DMS79 treated with DMSO at 0.1 percent for 48 hours (cell line): ENCODE measurements around the gene CYB5R4.
"Not testable (repeated sequence)": the region's sequence is repeated elsewhere in the genome, so short reads cannot be mapped to it uniquely, and the experiment has no call there.

Source experiments
- DNase-seq: peaks from one replicate; lab custom pipeline; 2025; lab: John Stamatoyannopoulos, UW

The CYB5R4 gene

GRCh38 chr6:83862776-83863471 lies 3.4 kb downstream of the CYB5R4 start:
- DNase-seq: no peak

DNA sequence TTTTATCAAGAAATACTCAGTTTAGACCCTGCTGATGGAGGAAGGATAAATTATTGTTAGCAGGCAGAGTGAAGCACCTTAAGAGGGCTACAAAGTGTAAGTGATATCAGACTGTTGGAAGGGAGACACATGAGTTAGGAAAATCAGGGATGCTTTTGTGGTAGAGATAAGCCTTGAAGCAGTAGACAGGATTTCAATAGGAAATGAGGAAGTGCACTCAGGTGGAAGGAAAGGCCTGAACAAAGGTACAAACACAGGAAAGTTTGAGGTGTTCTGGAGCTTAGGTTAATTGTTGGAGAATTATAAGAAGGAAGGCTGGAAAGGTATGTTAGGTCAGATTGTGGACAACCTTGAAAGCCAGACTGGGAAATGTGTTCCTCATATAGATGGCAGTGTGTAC lies 7.6 kb downstream of the CYB5R4 start:
- DNase-seq: no peak

GRCh38 chr6:83867527-83868161 lies 8.2 kb downstream of the CYB5R4 start:
- DNase-seq: no peak

DNA sequence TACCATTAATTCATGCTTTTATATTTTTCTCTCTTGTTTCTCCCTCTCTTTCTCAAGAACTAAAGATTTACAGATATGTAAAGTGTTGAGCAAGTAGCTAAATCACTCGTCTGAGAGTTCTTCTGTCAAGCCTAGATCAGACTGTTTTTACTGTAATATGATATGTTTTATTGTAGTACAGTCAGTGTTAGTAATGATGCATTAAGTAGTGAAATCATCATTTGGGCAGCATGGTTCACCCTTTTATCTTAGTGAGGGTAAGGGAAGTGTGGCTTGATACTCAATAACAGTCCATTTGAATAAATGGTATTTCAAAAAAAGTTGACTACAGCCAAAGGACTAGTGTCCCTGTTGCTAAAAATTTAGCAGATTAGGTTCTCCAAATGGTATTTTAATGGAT lies 9.2 kb downstream of the CYB5R4 start:
- no peak for DNase-seq

DNA sequence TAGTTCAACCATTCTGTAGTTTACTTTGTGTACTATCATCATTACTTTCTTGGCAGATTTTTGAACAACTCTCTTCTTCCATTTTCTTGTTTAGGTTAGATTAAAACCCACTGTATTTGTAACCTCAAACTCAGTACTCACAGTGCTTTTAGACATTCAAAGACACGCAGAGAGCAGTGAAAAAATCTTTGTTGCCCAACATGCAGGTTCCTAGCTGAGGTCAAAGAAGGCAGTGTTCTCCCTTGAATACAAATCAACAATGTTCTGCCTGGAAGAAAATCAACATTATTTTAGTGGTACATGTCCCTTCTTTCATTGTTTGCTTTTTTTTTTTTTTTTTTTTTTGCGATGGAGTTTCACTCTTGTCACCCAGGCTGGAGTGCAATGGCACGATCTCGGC lies 11.2 kb downstream of the CYB5R4 start:
- no peak for DNase-seq

GRCh38 chr6:83872386-83873118 lies 13.1 kb downstream of the CYB5R4 start:
- no peak for DNase-seq

GRCh38 chr6:83873869-83874268 lies 14.4 kb downstream of the CYB5R4 start:
- no peak for DNase-seq

DNA sequence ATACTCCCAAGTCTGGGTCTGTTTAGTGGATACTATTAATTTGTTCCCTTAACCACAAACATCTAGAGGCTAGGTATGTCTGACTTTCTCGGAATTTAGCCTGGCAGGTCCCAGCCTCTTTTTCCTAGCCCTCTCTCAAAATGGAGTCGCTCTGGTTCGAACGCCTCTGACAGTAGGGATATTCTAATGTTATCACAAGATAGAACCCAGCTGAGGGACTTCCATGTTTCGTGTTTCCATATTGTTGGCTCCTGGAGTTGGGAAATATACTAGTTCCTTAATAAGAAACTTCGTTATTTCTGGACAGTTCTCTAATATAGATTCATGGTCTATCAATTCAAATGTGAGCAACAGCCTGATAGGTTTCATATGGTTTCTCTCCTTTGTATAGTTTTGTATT lies 16.4 kb downstream of the CYB5R4 start:
- no peak for DNase-seq

DNA sequence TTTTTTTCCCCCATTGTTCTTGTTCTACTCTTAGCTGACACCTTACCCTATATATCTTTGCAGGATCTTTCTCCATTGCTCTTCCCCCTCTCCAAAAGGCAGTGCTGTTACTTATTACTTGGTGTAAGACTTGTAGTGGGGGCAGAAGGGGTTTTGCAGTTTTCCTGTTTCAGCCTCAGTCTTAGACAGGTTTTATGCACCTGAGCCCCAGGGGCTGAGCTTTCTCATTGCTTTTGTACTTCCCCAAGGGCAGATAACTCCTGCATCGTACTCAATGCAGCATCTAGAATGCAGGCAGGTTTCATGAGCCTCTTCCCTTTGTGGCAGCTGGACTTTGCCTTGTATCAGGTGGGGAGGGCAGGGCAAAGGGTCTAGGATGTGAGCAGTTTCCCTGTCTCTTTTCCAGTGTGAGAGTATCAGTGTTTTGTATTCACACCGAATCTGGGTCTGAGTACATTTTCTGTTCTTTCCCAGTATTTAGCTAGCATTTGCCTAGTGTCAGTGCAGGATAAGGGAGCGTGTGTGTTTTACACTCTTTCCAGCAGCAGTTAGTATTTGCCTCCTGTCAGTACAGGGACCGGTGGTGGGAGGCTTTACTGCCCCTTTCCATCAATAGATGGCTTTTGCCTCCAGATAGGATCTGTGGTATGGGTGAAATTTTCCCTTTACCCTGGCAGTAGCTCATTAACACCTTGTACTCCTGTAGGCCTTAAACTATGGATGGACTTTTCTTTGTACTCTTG lies 19.6 kb downstream of the CYB5R4 start:
- no peak for DNase-seq

- no peak for DNase-seq
Measured at GRCh38 chr6:83879746-83880145, 20.3 kb downstream of the CYB5R4 start.

DNA sequence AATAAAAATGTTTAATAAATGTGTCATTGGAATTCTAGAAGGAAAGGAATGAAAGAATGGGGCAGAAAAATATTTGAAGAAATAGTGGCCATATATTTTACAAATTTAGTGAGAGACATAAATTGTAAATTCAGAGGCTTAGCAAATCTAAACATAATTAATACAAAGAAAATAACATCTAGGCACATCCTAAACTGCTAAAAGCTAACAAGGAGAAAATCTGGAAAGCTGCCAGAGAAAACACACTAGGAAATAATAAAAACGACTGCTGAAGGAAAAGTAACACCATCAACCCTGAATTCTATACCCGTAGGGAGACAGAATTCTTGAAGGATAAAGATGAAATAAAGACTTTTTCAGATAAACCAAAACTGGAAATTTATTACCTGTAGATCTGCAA lies 23.8 kb downstream of the CYB5R4 start:
- DNase-seq: no peak

- peak; percentile 49 for DNase-seq
Measured at GRCh38 chr6:83884523-83884922, 25.0 kb downstream of the CYB5R4 start.

DNA sequence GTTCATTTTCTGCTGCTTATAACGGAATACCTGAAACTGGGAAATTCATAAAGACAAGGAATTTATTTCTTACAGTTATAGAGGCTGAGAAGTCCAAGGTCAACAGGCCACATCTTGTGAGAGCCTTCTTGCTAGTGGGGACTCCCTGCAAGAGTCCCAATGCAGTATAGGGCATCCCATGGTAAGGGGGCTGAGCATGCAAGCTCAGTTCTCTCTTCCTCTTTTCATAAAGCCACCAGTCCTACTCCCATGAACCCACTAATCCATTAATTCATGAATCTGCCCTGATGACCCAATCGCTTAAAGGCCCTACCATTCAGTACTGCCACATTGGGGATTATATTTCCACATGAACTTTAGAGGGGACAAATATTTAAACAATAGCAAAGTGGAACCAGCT lies 26.5 kb downstream of the CYB5R4 start:
- DNase-seq: no peak

- no peak for DNase-seq
Measured at GRCh38 chr6:83889621-83890020, 30.1 kb downstream of the CYB5R4 start.

DNA sequence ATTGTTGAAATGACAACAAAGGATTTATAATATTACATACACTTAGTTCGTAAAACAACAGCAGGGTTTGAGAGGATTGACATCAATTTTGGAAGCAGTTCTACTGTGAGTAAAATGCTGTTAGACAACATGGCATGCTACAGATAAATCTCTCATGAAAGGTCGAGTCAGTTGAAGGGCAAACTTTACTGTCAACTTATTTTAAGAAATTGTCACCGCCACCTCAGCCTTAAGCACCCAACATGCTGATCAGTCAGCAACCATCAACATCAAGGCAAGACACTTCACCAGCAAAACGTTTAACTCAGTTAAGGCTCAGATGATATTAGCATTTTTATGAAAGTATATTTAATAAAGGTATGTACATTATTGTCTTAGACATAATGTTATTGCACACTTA lies 31.0 kb downstream of the CYB5R4 start:
- DNase-seq: no peak

- DNase-seq: no peak
Measured at GRCh38 chr6:83891586-83891985, 32.1 kb downstream of the CYB5R4 start.

DNA sequence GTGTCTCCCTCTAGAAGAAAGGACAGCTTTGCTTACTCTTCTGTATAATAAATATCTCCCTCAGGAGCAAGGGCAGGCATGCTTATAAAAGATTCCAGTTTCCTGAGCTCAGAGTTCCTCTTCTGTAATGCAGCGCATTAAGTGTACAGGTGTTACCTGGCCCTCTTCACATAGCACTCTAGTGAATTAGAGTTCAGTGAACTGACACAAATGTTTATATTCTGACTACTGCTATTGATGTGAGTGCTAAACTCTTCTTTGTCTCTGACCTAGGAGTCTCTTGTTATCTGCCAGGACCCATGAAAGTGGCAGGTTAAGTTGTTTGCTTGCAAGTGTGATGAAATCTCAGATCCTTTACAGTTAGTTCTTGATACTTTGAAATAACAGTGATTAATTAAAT lies 33.5 kb downstream of the CYB5R4 start:
- DNase-seq: peak; percentile 52

GRCh38 chr6:83897094-83897493 lies 37.6 kb downstream of the CYB5R4 start:
- not testable (repeated sequence) for DNase-seq

GRCh38 chr6:83901624-83902023 lies 42.1 kb downstream of the CYB5R4 start:
- no peak for DNase-seq

GRCh38 chr6:83904395-83904794 lies 44.9 kb downstream of the CYB5R4 start:
- DNase-seq: no peak

- no peak for DNase-seq
Measured at GRCh38 chr6:83905648-83906047, 46.2 kb downstream of the CYB5R4 start.

GRCh38 chr6:83907623-83908390 lies 48.3 kb downstream of the CYB5R4 start:
- DNase-seq: not testable (repeated sequence)
